HCT116 (cell line): ENCODE data around the gene COX8A.

Experiments used
- EZH2 ChIP-seq: fragments of 200-600 bp; sonication (generic); IDR thresholded peaks from 2 replicates; pipeline ENCODE4 v1.6.1; 2017; ENCODE audit warnings: antibody characterized with exemption, mixed run types
- EZH2phosphoT487 ChIP-seq: fragments of 200-600 bp; IDR thresholded peaks from 2 replicates; pipeline ENCODE4 v1.6.1; 2018; ENCODE audit warnings: antibody characterized with exemption, borderline replicate concordance
- POLR2A ChIP-seq: IDR thresholded peaks from 2 replicates; pipeline ENCODE4 v1.7.0; 2011; ENCODE audit warnings: borderline replicate concordance; ENCODE audit not compliant: insufficient read depth, insufficient read length; ENCODE audit errors: extremely low read depth
- POLR2AphosphoS5 ChIP-seq: IDR thresholded peaks from 2 replicates; pipeline ENCODE4 v1.6.1; 2011; ENCODE audit warnings: mild to moderate bottlenecking, low read depth, low read length, moderate library complexity
- RAD21 ChIP-seq: IDR thresholded peaks from 2 replicates; pipeline ENCODE4 v1.6.1; 2012; ENCODE audit warnings: low read depth, mild to moderate bottlenecking
- SIN3A ChIP-seq: IDR thresholded peaks from 2 replicates; pipeline ENCODE4 v1.6.1; 2012; ENCODE audit warnings: low read depth
- SP1 ChIP-seq: IDR thresholded peaks from 2 replicates; pipeline ENCODE4 v1.6.1; 2012; ENCODE audit warnings: low read depth
- YY1 ChIP-seq: IDR thresholded peaks from 2 replicates; pipeline ENCODE4 v1.6.1; 2011; ENCODE audit warnings: low read length, low read depth, moderate library complexity, mild to moderate bottlenecking; ENCODE audit not compliant: insufficient replicate concordance; ENCODE audit errors: extremely low read depth
- ZNF274 ChIP-seq: fragments of 200-500 bp; sonication (Bioruptor generic); IDR thresholded peaks from 2 replicates; pipeline ENCODE4 v1.6.1; 2014; ENCODE audit warnings: mild to moderate bottlenecking, low read depth, low read length, inconsistent platforms
- TF ChIP-seq, protein P1 (sequence below), 3 experiments: fragments of 200-600 bp in 1 of 3; sonication (generic) in 1 of 3; IDR thresholded peaks in 2 of 3; conservative IDR thresholded peaks in 1 of 3; 2 replicates each; pipeline ENCODE4 v1.5.1; 2012 to 2017; ENCODE audit warnings: low read depth in 2 of 3, low read length in 2 of 3, antibody characterized with exemption in 1 of 3, borderline replicate concordance in 1 of 3, control low read depth in 1 of 3, mild to moderate bottlenecking in 1 of 3, mixed read lengths in 1 of 3, mixed run types in 1 of 3, moderate library complexity in 1 of 3; ENCODE audit not compliant: insufficient read depth in 1 of 3

DNA sequence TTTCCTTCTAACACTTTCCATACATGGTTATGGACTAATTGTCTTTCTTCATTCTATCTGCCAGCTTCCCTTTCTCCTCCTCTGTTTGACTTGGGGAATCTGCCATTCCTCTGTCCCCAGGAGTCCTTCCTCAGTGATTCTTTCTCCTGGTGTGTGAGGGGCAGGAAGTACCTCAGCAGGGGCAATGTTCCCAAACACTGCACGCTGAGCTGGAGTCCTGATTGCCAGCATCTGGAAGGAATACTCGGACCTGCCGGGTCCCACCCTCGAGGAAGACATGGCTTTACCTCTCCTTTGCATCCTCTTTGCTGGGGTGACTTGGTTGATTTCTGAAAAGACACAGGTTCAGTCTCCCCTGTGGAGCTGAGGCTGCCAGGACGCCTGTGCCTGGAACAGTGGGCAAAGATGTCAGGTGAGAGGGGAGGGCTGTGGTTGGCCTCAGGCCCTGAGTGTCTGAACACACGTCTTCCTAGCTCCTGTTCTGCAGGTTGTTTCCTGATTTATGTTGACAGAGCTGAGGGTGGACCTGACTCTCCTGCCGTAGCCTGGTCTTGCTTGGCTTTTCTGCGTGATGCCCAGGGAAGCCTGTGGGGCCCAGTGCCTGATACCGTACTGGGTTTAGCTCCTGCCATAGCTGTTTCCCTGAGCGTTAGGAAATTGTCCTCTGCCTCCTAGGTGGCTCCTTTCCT, 4.3 kb downstream of the COX8A start:
- TF ChIP-seq, protein P1, sequence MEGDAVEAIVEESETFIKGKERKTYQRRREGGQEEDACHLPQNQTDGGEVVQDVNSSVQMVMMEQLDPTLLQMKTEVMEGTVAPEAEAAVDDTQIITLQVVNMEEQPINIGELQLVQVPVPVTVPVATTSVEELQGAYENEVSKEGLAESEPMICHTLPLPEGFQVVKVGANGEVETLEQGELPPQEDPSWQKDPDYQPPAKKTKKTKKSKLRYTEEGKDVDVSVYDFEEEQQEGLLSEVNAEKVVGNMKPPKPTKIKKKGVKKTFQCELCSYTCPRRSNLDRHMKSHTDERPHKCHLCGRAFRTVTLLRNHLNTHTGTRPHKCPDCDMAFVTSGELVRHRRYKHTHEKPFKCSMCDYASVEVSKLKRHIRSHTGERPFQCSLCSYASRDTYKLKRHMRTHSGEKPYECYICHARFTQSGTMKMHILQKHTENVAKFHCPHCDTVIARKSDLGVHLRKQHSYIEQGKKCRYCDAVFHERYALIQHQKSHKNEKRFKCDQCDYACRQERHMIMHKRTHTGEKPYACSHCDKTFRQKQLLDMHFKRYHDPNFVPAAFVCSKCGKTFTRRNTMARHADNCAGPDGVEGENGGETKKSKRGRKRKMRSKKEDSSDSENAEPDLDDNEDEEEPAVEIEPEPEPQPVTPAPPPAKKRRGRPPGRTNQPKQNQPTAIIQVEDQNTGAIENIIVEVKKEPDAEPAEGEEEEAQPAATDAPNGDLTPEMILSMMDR (IDR thresholded peaks at IDR 0.05 in 2 of 3, conservative IDR thresholded peaks at IDR 0.05 in 1 of 3; ENCODE audit: borderline replicate concordance in 1 of 3, insufficient read depth in 1 of 3, low read depth in 2 of 3, low read length in 2 of 3): no peak
- TF ChIP-seq EZH2phosphoT487 (no peak), SIN3A (no peak), RAD21 (no peak), POLR2A (no peak), ZNF274 (no peak), POLR2AphosphoS5 (no peak), YY1 (no peak), EZH2 (no peak), SP1 (no peak)
